Islet precursor cell (in vitro differentiated cells): ENCODE data around the gene COPS9.

Experiments
- DNase-seq: peaks from one replicate; pipeline ENCODE4 v3.0.0-alpha.2; 2018

The COPS9 gene

GRCh38 chr2:240147382-240147781, 11.3 kb upstream of the COPS9 start:
- no peak for DNase-seq

DNA sequence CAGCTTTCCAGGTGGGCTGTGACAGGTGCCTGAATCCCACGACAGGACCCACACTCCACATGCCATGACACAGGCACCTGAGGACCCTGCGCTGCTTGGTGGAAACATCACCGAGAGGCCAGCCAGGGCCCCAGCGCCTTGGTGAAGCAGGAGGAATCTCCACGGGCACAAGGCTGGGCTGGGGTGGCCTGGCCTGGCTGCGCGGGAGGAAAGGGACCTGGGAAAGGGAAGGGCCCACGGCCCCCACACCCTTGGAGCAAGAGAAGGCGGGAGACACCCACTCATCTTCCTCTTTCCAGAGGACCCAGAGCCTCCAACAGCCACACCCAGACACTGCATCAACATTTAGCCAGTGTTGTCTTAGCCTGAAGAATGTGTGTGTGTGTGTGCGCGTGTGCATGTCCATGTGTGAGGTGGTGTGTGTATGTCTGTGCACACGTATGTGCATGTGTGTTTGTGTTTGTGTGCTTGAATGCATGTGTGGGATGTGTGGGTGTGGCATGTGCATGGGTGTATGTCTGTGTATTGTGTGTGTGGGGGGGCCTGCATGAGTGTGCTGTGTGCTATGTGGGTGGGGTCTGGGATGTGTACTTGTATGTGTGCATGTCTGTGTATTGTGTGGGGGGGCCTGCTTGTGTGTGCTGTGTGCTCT, 10.6 kb upstream of the COPS9 start:
- no peak for DNase-seq

DNA sequence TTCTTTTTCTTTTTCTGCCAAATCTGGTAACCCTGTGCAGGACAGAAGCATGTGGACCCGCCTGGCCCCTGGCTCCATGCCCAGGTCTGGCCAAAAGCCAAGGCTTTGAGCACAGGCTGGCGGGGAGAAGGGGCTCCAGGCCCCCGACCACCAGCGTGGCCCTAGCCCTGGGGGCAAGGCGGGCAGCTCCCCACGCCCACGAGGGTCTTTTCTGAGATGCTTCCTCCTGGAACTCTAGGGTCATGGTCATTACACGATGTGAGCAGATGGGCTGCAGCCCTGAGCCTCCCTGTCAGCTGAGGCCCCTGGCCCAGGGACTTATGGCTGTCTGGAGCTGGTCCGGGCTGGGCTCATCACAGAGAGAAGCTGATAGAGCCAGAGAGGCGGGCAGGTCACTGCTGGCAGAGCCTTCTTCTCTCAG, 10.0 kb upstream of the COPS9 start:
- no peak for DNase-seq

- DNase-seq, result no peak
Measured at GRCh38 chr2:240145461-240145860, 9.4 kb upstream of the COPS9 start.

DNA sequence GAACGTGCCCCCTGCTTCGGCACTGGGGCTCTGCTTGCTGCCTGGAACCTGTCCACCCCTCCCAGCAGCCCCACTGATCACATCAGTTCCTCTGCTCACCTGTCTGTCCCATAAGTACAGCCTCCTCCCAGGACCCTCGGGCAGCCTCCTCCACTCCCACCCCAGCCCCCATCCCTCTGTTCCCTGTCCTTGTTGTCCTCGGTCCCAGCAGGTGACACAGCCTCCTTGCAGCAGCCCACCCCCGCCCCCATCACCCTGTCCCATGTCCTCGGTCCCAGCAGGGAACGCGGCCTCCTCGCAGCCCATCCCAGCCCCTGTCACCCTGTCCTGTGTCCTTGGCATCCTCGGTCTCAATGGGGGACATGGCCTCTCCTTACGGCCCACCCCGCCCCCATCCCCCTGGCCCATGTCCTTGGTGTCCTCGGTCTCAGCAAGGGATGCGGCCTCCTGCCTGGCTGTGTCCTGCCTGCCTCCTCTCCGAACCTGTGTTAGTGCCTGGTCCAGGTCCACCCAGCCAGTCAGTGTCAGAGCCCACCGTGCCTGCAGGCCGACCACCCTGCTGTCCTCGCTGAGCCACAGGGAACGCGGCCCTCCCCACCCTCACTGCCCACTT, 8.7 kb upstream of the COPS9 start:
- DNase-seq, result no peak

GRCh38 chr2:240143801-240144648, 7.9 kb upstream of the COPS9 start:
- DNase-seq, result peak; percentile 87

DNA sequence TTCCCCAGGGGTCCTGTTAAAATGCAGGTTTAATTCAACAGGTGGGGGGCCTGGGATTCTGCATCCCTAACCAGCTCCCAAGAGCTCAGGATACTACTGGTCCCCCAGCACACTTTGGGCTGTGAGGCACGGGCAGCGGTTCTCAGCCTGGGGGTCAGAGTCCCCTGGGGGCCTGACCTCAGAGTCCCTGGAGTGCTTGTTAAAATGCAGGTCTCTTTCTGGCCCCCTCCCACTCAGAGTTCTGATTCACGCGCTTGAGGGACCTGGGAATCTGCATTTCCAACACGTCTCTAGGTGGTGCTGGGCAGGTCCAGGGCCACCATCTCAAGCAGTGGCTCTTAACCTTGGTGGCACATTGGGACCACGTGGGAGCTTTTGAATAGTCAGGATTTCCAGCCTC, 7.2 kb upstream of the COPS9 start:
- DNase-seq, result no peak

DNA sequence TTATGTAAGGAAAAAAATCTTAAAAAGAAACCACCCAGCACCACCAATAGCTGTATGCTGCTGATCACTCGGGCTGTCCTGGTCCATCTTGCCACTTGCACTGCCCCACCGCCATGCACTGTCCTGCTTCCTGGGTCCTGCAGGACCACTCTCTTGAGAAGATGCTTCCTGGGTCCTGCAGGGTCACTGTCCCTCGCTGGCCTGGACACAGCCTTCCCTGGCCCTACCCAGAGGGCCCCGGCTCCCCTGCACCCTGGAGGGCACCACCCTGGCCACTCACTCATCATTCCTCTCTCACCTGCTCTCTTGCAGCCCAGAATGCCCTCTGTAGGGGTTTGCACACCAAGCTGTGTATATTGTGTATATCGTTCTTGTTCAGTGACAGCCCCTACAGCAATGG, 6.8 kb upstream of the COPS9 start:
- DNase-seq, result no peak

DNA sequence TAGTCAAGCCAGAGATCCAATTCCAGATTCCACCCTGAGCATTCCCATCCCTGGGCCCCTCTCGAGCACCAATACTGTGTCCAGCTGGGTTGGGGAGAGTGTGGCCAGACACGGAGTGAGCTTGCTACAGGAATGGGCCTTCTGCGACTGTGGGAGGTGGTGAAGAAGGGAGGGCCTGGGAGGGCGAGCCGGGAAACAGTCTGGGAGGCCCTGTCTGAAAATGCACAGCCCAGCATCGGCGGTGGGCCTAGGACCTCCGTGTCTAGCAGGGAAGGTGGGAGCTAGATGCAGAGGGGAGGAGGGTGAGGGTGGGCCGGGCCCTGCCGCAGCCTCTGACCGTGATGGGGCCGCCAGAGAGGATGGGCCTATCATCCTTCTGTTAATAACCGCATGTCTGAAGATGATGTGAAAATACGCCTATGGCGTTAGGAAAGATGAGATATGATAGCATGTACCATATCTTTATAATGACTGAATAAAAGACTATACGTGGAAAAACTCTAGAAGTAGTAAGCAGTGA, 6.2 kb upstream of the COPS9 start:
- DNase-seq, result no peak

GRCh38 chr2:240141736-240142135, 5.6 kb upstream of the COPS9 start:
- DNase-seq, result no peak

DNA sequence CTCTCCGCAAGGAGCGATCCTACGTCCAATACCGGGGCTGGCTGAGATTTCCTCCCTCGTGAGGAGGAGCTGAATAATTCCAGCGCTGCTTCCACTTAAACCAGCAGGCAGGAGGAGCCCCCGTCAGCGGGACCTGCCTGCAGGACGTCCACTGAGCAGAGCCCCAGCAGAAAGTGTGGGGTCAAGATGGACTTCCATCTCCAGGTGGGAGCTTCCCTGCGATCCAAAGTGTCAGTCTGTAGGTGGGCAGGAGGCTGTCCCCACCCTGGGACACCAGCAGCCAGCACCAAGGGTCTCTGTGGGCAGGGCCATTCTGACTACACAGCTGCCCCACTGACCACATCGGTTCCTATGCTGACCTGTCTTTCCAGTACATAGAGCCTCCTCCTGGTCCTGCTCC, 4.8 kb upstream of the COPS9 start:
- no peak for DNase-seq

DNA sequence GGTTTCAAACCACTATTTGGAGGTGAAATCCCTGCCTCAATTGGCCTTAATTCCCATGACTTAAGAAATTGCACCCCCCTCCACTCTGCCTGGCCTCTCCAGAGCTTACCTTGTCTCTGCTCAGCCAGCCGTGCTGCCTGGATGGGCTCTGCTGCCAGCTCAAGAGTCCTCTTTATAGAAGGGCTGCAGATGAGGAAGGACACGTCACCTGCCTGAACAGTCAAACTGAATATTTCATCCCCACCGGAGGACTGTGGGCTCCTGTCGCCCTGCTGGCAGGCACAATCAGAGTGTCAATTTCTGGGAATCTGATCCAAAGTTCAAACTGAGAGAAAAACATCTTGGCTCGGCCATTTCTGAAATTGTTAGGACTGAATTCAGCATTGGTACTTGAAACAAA, 4.4 kb upstream of the COPS9 start, which contains the start of gene OTOS:
Gene OTOS (minus strand): TSS at position 148 of the 400 bp plus-strand sequence. CDS start 332 bp downstream, outside the sequence.
- no peak for DNase-seq

DNA sequence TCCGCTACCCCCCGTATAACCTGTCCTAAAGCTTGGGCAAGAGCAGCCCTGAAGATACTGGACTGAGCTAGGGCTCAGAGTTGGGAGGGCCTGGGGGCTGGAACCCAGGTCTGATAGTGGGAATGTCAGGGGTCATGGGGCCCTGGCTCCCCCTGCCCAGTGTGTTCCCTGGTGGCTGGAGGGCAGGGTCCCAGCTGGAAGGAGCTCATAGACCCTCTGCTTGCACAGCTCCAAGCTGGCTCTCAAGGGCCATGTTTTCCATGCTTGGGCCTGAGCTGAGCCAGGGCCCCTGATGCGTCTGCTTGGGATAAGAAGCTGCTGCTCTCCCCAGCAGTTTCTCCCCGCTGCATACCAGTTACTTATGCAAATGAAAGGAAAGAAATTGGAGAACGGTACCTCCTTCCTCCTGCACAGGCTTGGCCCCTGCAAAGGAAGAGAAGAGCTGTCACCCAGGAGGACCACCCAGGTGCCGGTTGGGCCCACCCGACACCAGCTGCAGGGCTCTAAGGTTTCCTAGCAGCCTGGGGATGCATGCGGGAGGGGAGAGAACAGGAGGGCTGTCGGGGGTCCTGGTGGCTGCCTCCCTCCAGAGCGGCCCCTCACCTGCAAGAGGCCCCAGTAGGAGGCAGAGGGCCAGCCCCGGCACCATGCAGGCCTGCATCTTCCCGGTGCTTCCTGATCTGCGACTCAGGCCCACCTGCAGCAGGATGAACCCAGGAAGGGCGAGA, 3.7 kb upstream of the COPS9 start:
- DNase-seq, result no peak

DNA sequence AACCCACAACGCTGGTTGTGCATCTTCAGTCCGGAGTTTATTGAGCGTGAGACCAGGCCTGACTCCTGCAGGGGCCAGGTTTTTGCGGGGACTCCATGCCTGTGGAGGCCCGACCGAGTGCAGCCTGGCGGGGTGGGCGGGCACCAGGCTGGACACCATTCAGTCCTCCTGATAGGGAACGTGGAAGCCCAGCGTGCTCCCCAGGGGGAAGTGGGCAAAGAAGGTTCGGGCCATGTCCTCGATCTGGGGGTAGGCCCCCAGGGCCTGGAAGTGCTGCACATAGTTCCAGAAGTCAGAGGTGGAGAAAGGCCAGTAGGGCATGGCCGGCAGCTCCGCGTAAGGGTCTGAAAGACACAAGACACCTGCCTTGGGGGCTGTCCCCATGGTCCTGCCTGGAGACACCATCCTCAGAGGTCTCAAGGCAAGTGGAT, 2.9 kb upstream of the COPS9 start:
- peak; percentile 40 for DNase-seq

DNA sequence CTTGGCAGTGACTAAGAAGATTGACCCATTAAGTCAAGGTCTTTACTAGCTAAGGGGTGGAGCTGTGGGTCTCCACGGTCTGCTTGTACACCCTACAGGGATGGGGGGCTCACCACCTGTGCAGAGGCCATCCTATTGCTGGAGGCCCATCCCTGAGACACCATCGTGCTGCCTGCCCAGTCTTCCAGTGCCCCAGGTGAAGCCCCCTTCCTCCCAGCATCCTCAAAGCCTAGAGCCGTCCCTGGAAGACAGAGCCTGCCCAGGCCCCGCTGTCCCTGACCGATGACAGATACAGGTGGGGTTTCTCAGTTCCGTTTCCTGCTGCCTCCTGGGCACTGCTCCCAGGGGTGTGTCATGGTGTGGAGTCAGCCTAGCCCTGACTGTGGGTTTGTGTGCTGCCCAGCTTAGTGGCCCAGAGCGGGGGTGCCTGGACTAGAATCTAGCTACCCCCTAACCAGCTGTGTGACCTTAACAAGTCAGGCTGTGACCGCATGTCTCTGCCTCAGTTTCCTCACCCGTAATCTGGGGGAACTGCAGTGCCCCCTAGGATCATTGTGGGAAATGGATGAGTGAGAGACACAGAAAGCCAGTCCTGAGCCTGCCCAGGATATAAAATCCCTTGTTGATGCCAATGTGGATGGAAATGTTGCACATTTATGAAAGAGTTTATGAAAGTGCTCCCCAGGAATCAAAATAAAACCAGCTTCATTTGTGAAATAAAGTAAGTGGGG, 2.3 kb upstream of the COPS9 start:
- peak; percentile 37 for DNase-seq

- DNase-seq, result peak; percentile 41
Measured at GRCh38 chr2:240137596-240138253, 1.6 kb upstream of the COPS9 start.

DNA sequence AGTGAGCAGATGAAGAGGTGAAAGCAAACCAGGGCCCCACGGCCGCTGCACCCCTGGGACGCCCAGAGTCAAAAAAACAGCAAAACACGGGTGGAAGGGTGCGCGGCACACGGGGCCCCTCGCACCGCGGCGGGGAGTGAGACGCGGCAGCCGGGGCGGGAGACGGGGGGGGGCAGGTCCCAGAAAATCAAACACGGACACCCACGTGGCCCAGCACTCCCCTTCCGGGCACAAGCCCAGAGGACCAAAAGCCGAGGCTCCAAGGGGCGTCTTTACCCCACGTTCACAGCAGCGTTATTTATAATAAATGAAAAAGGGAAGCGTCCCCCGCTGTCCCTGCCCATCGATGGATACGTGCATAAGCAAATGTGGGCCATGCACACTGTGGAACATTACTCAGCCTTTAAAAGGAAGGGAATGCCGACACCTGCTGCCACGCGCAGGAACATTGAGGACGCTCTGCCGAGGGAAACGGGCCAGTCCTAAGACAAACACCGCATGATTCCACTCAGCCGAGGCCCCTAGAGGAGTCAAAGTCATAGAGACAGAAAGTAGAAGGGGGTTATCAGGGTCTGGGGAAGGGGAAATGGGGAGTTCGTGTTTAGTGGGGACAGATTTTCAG, 677 bp upstream of the COPS9 start:
- peak; percentile 22 for DNase-seq

DNA sequence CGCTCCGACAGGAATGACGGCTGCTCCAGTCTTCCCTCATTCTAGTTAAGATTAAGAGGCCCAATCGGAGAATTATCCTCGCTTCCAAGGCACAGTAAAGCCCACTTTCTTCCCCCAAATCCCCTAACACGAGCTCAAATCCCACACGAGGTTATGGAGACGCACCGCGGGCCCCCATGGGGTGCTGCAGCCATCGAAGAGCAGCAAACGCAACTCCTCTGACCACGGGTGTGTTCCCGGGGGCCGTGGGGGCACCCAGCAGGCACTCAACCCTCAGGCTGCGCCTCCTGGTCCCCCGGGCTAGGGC, 446 bp downstream of the COPS9 start:
- DNase-seq, result no peak

DNA sequence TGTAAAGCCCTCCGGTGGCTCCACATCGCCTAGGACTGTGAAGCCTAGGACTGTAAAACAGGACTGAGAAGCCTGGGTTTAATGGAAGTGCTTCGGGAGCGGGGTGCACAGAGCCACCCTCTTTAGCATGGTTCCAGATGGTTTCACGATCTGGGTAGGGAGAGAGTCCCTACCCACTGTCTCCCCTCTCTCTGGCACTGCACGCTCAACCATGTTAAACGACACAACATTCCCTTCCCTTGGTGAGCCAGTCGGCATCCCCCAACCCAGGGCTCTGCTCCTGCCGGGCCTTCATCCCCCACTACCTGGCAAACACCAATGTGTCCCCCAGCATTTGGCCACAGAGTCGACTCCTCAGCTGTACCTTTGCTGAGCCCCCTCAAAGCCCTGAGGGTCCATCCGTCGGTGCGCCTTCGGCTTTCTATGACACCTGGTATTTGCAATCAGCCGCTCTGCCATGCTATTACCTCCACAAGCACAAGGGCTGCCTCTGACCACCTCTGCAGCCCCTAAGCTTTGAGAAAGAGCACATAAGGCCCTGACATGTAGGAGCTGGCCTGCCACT, 1.1 kb downstream of the COPS9 start:
- peak; percentile 28 for DNase-seq

DNA sequence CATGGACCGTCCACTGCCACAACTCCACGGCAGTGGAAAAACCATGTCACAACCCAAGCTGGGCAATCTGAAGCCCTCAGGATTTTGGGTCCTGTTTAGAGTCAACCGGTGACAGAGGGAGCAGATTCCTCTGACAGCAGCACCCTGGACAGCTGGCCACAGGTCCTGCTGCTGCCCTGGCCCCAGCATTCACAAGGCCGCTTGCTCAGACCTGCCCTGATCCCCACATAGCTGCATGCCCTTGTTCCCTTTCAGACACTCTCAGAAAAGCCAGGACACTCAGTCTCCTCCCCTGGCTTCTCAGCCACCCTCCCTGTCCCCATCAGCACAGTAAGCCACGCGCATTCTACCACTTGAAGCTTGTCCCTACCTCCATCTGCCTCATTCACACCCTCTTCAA, 1.6 kb downstream of the COPS9 start:
- peak; percentile 48 for DNase-seq

DNA sequence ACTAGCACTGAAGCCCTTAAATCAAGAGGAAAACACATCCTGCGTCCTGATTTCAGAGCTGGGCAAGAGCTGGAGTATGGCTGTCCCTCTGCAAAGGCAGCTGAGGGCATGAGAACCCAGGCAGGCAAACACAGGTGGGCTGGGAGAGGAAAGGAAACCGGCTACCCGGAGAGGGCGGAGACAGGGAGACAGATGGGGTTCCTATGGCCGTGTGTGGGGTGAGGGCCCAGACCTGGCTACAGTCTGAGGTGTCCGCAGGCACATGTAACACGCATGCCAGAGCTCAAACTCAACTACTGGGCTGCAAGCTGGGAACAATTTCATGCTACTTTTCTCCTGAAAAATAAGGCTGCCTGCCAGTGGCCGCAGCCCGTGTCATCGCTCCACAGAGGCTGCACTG, 2.7 kb downstream of the COPS9 start:
- DNase-seq, result no peak
